ENCODE results near the gene ZCCHC7. TPM values are rescaled to one million over a fixed set of nuclear protein-coding genes. Genes with fewer than 3 reads are reported as not detected.
A peak's percentile ranks its signal among the peaks of the same experiment; 100 is the strongest.
"Not testable (repeated sequence)": the region's sequence is repeated elsewhere in the genome, so short reads cannot be mapped to it uniquely, and the experiment has no call there.

The ZCCHC7 gene
- total RNA-seq, 1 donor from 2014 or later, result 26.9 TPM

- no peak for TF ChIP-seq CTCF (IDR thresholded peaks at IDR 0.05; ENCODE audit: insufficient read depth, low read length, severe bottlenecking)
- FAIRE-seq, result no peak
- Histone ChIP-seq H3K27me3 (ENCODE audit: control insufficient read depth, insufficient read depth, low read length) (no peaks in the 10 kb centered on the region), H3K4me3 (ENCODE audit: low read depth, low read length) (no peak overlapping the region), H3K36me3 (ENCODE audit: control insufficient read depth, insufficient read depth, low read length) (no peaks in the 10 kb centered on the region)
- peak; percentile 90 for DNase-seq (ENCODE audit: low read depth)
Observed at GRCh38 chr9:37156781-37157356, 36.5 kb downstream of the ZCCHC7 start.

- Histone ChIP-seq H3K36me3 (ENCODE audit: control insufficient read depth, insufficient read depth, low read length) (no peaks in the 10 kb centered on the region), H3K27me3 (ENCODE audit: control insufficient read depth, insufficient read depth, low read length) (no peaks in the 10 kb centered on the region), H3K4me3 (ENCODE audit: low read depth, low read length) (no peak overlapping the region)
- TF ChIP-seq CTCF (IDR thresholded peaks at IDR 0.05; ENCODE audit: insufficient read depth, low read length, severe bottlenecking), result no peak
- no peak for FAIRE-seq
- no peak for DNase-seq (ENCODE audit: low read depth)
Observed at GRCh38 chr9:37157726-37158377, 37.5 kb downstream of the ZCCHC7 start.

GRCh38 chr9:37163299-37163698, 42.9 kb downstream of the ZCCHC7 start:
- no peaks in the 10 kb centered on the region for H3K36me3 ChIP-seq (ENCODE audit: control insufficient read depth, insufficient read depth, low read length)
- DNase-seq (ENCODE audit: low read depth) (no peak), FAIRE-seq (no peak)
- no peaks in the 10 kb centered on the region for H3K27me3 ChIP-seq (ENCODE audit: control insufficient read depth, insufficient read depth, low read length)
- H3K4me3 ChIP-seq (ENCODE audit: low read depth, low read length), result no peak overlapping the region
- no peak for TF ChIP-seq CTCF (IDR thresholded peaks at IDR 0.05; ENCODE audit: insufficient read depth, low read length, severe bottlenecking)

- H3K36me3 ChIP-seq (ENCODE audit: control insufficient read depth, insufficient read depth, low read length); DNase-seq (ENCODE audit: low read depth); H3K4me3 ChIP-seq (ENCODE audit: low read depth, low read length); H3K27me3 ChIP-seq (ENCODE audit: control insufficient read depth, insufficient read depth, low read length); FAIRE-seq: not testable (repeated sequence)
Observed at GRCh38 chr9:37164335-37164734, 44.0 kb downstream of the ZCCHC7 start.

- DNase-seq (ENCODE audit: low read depth), result no peak
- H3K27me3 ChIP-seq (ENCODE audit: control insufficient read depth, insufficient read depth, low read length), result no peaks in the 10 kb centered on the region
- FAIRE-seq, result no peak
- H3K36me3 ChIP-seq (ENCODE audit: control insufficient read depth, insufficient read depth, low read length), result no peaks in the 10 kb centered on the region
- no peak overlapping the region for H3K4me3 ChIP-seq (ENCODE audit: low read depth, low read length)
- TF ChIP-seq CTCF (IDR thresholded peaks at IDR 0.05; ENCODE audit: insufficient read depth, low read length, severe bottlenecking), result no peak
Observed at GRCh38 chr9:37165644-37166043, 45.3 kb downstream of the ZCCHC7 start.

GRCh38 chr9:37167456-37168047, 47.2 kb downstream of the ZCCHC7 start:
- no peak for FAIRE-seq

More at GRCh38 chr9:37167456-37168047, 47.2 kb downstream of the ZCCHC7 start:
- no peaks in the 10 kb centered on the region for H3K36me3 ChIP-seq (ENCODE audit: control insufficient read depth, insufficient read depth, low read length)
- no peak for TF ChIP-seq CTCF (IDR thresholded peaks at IDR 0.05; ENCODE audit: insufficient read depth, low read length, severe bottlenecking)
- no peak for DNase-seq (ENCODE audit: low read depth)
- no peaks in the 10 kb centered on the region for H3K27me3 ChIP-seq (ENCODE audit: control insufficient read depth, insufficient read depth, low read length)
- no peak overlapping the region for H3K4me3 ChIP-seq (ENCODE audit: low read depth, low read length)
